Fibroblast of peridontal ligament (primary cell): Measurements from ENCODE around the gene GLT6D1.
"Not testable (repeated sequence)": the region's sequence is repeated elsewhere in the genome, so short reads cannot be mapped to it uniquely, and the experiment has no call there.

Experiments used
- DNase-seq: peaks from one replicate; pipeline ENCODE4 v3.0.0-alpha.2; 2010; ENCODE audit errors: extremely low read depth

GLT6D1 gene

GRCh38 chr9:135639196-135639595 is at the start of gene GLT6D1:
GLT6D1 (minus strand) TSS chr9:135639540; CDS start chr9:135639187, 353 bp downstream.
- no peak for DNase-seq

- DNase-seq, result no peak
These were observed 49.7 kb upstream of the GLT6D1 start for GRCh38 chr9:135689011-135689410.

- no peak for DNase-seq
These were observed 47.9 kb upstream of the GLT6D1 start for GRCh38 chr9:135687216-135687615.

- no peak for DNase-seq
These were observed 45.4 kb upstream of the GLT6D1 start for GRCh38 chr9:135684691-135685090.

- DNase-seq, result no peak
These were observed 44.2 kb upstream of the GLT6D1 start for GRCh38 chr9:135683401-135684034.

GRCh38 chr9:135681161-135681560 is 41.8 kb upstream of the GLT6D1 start:
- no peak for DNase-seq

- no peak for DNase-seq
These were observed 40.7 kb upstream of the GLT6D1 start for GRCh38 chr9:135680056-135680455.

GRCh38 chr9:135678236-135679017 is 39.1 kb upstream of the GLT6D1 start:
- DNase-seq, result no peak

- no peak for DNase-seq
These were observed 38.4 kb upstream of the GLT6D1 start for GRCh38 chr9:135677641-135678168.

- DNase-seq, result no peak
These were observed 37.6 kb upstream of the GLT6D1 start for GRCh38 chr9:135676891-135677290.

GRCh38 chr9:135674977-135675376 is 35.6 kb upstream of the GLT6D1 start:
- no peak for DNase-seq

GRCh38 chr9:135673941-135674340 is 34.6 kb upstream of the GLT6D1 start:
- DNase-seq, result no peak

- not testable (repeated sequence) for DNase-seq
These were observed 33.4 kb upstream of the GLT6D1 start for GRCh38 chr9:135672786-135673185.

GRCh38 chr9:135671591-135672041 is 32.3 kb upstream of the GLT6D1 start:
- no peak for DNase-seq

- DNase-seq, result no peak
These were observed 31.6 kb upstream of the GLT6D1 start for GRCh38 chr9:135670721-135671590.

- no peak for DNase-seq
These were observed 30.4 kb upstream of the GLT6D1 start for GRCh38 chr9:135669616-135670285.

- not testable (repeated sequence) for DNase-seq
These were observed 29.7 kb upstream of the GLT6D1 start for GRCh38 chr9:135669018-135669417.

- no peak for DNase-seq
These were observed 28.2 kb upstream of the GLT6D1 start for GRCh38 chr9:135667463-135668001.

GRCh38 chr9:135666534-135667462 is 27.5 kb upstream of the GLT6D1 start:
- DNase-seq, result no peak

GRCh38 chr9:135665795-135666189 is 26.5 kb upstream of the GLT6D1 start:
- no peak for DNase-seq
